PC-3 (cell line): Measurements from ENCODE around the gene STXBP1. TPM values are rescaled to one million over a fixed set of nuclear protein-coding genes. Genes with fewer than 3 reads are reported as not detected.
"Not testable (repeated sequence)": the region's sequence is repeated elsewhere in the genome, so short reads cannot be mapped to it uniquely, and the experiment has no call there.

Experiments used
- ATAC-seq: fragments of 200-7000 bp; cut with Tn5 transposase; 2 replicates; pipeline ENCODE4 v1.9.1; 2020; ENCODE audit warnings: mild to moderate bottlenecking, moderate library complexity
- BruUV-seq: library from RNA; stranded (reverse); fragments of 400-500 nt; replicated peaks from 2 replicates; lab custom pipeline; 2021; lab: Mats Ljungman, UMichigan
- CTCF ChIA-PET: fragments of 300-600 bp; sonication (Branson Sonifier 250); formaldehyde crosslinking; loops from one replicate; lab custom pipeline; 2022; ENCODE audit warnings: antibody characterized with exemption; lab: Charles Lee
- POLR2A ChIA-PET: fragments of 300-600 bp; sonication (Branson Sonifier 250); formaldehyde crosslinking; loops from one replicate; lab custom pipeline; 2022; ENCODE audit warnings: antibody characterized with exemption; ENCODE audit not compliant: unreplicated experiment; lab: Charles Lee
- DNase-seq: peaks from one replicate; pipeline ENCODE4 v3.0.0-alpha.2; 2015
- H2AFZ ChIP-seq: fragments of 300-600 bp; sonication (generic); 2 replicates; pipeline ENCODE4 v1.6.0; 2016; ENCODE audit warnings: antibody characterized with exemption, low read length
- H3F3A ChIP-seq: fragments of 300-600 bp; sonication (generic); one replicate; pipeline ENCODE4 v1.6.0; 2017; ENCODE audit warnings: antibody characterized with exemption, low read length, control low read depth, mild to moderate bottlenecking; ENCODE audit not compliant: unreplicated experiment
- H3K27ac ChIP-seq: fragments of 300-600 bp; sonication (generic); 2 replicates; pipeline ENCODE4 v1.5.1; 2016; ENCODE audit warnings: mild to moderate bottlenecking, low read length
- H3K27me3 ChIP-seq: fragments of 300-600 bp; sonication (generic); 2 replicates; pipeline ENCODE4 v1.6.1; 2016; ENCODE audit warnings: low read length, mixed read lengths
- H3K36me3 ChIP-seq: fragments of 300-600 bp; sonication (generic); 2 replicates; pipeline ENCODE4 v1.6.1; 2016; ENCODE audit warnings: low read depth, mixed run types, low read length, mixed read lengths
- H3K4me1 ChIP-seq: fragments of 300-600 bp; sonication (generic); 2 replicates; pipeline ENCODE4 v1.5.1; 2016; ENCODE audit warnings: low read length; ENCODE audit not compliant: insufficient read depth
- H3K4me2 ChIP-seq: fragments of 300-600 bp; sonication (generic); 2 replicates; pipeline ENCODE4 v1.6.0; 2016; ENCODE audit warnings: low read length
- H3K4me3 ChIP-seq: fragments of 300-600 bp; sonication (generic); 2 replicates; pipeline ENCODE4 v1.5.1; 2016; ENCODE audit warnings: mild to moderate bottlenecking, low read length, mixed read lengths
- H3K79me2 ChIP-seq: fragments of 300-600 bp; sonication (generic); 2 replicates; pipeline ENCODE4 v1.6.1; 2017; ENCODE audit warnings: low read length, mixed read lengths
- H3K9ac ChIP-seq: fragments of 300-600 bp; sonication (generic); 2 replicates; pipeline ENCODE4 v1.6.0; 2016; ENCODE audit warnings: mild to moderate bottlenecking, low read length
- H3K9me2 ChIP-seq: fragments of 300-600 bp; sonication (generic); replicated peaks from 2 replicates; pipeline ENCODE4 v1.6.1; 2016; ENCODE audit warnings: mixed run types, low read length, mixed read lengths
- H3K9me3 ChIP-seq: fragments of 300-600 bp; sonication (generic); 2 replicates; pipeline ENCODE4 v1.6.1; 2016; ENCODE audit warnings: low read length, mixed read lengths
- H4K20me1 ChIP-seq: fragments of 300-600 bp; sonication (generic); 2 replicates; pipeline ENCODE4 v1.6.1; 2016; ENCODE audit warnings: low read length, mixed read lengths
- CTCF ChIP-seq: fragments of 300-600 bp; sonication (generic); conservative IDR thresholded peaks from 2 replicates; pipeline ENCODE4 v1.5.1; 2017; ENCODE audit warnings: antibody characterized with exemption, low read depth, mild to moderate bottlenecking, low read length
- EZH2 ChIP-seq: fragments of 300-600 bp; sonication (generic); IDR thresholded peaks from one replicate; pipeline ENCODE4 v1.6.1; 2017; ENCODE audit warnings: antibody characterized with exemption, mild to moderate bottlenecking, low read length; ENCODE audit not compliant: unreplicated experiment
- EZH2phosphoT487 ChIP-seq: fragments of 300-600 bp; sonication (generic); IDR thresholded peaks from 2 replicates; pipeline ENCODE4 v1.6.1; 2018; ENCODE audit warnings: mild to moderate bottlenecking, antibody characterized with exemption, low read length, borderline replicate concordance
- intact Hi-C: fragments of 100-400 bp; cut with micrococcal nuclease; formaldehyde crosslinking; loops from 2 replicates; pipeline ENCODE4 v1.9.0; 2023
- total RNA-seq: library from RNA; depleted of rRNA; stranded (reverse); fragments of >200 nt; gene quantifications from 2 replicates; pipeline ENCODE4 v1.2.3, GENCODE V29; 2014

Gene STXBP1
- total RNA-seq, 1 experiment from 2014 or later, result 9.1 TPM

GRCh38 chr9:127575875-127576778, 36.0 kb upstream of the STXBP1 start:
- intact Hi-C loops, result loop anchor here (10.0 kb wide), 1 partner anchor 339 kb away; the partner anchor contains the start of gene ST6GALNAC4
- Histone ChIP-seq H3K4me3 (no peak overlapping the region), H3K9me3 (no peaks in the 10 kb centered on the region), H4K20me1 (no peaks in the 10 kb centered on the region), H3K36me3 (no peaks in the 10 kb centered on the region), H3K27ac (no peak overlapping the region), H3K9ac (no peak overlapping the region), H3K4me2 (no peak overlapping the region), H3K9me2 (no peaks in the 10 kb centered on the region), H3K79me2 (peaks cover 23% of the 10 kb centered on the region), H3K27me3 (no peaks in the 10 kb centered on the region), H2AFZ (no peak overlapping the region), H3K4me1 (peaks cover 63% of the 10 kb centered on the region), H3F3A (no peaks in the 10 kb centered on the region)
- no TSS peak for BruUV-seq
- TF ChIP-seq EZH2, result no peak
- no peak for TF ChIP-seq EZH2phosphoT487
- no peak for TF ChIP-seq CTCF
- POLR2A ChIA-PET, result no interaction called here
- DNase-seq (no peak), ATAC-seq (no peak)
- CTCF ChIA-PET, result no interaction called here

GRCh38 chr9:127577194-127577593, 34.9 kb upstream of the STXBP1 start:
- H3K9me3 ChIP-seq, H3K27me3 ChIP-seq, DNase-seq, H3F3A ChIP-seq, POLR2A ChIA-PET, ATAC-seq, CTCF ChIA-PET, H3K4me2 ChIP-seq, H2AFZ ChIP-seq, H3K4me3 ChIP-seq, H3K9me2 ChIP-seq, H3K9ac ChIP-seq, BruUV-seq, H4K20me1 ChIP-seq, H3K27ac ChIP-seq, H3K36me3 ChIP-seq: not testable (repeated sequence)
- intact Hi-C loops, result loop anchor here (10.0 kb wide), 1 partner anchor 338 kb away; the partner anchor contains the start of gene ST6GALNAC4
- H3K4me1 ChIP-seq, result peaks cover 60% of the 10 kb centered on the region
- H3K79me2 ChIP-seq, result peaks cover 24% of the 10 kb centered on the region

GRCh38 chr9:127578627-127578951, 33.5 kb upstream of the STXBP1 start:
- Histone ChIP-seq H3K36me3 (no peaks in the 10 kb centered on the region), H3K9me2 (no peaks in the 10 kb centered on the region), H3F3A (peaks cover 5% of the 10 kb centered on the region), H3K4me2 (peak overlapping the region; percentile 98), H3K27me3 (no peaks in the 10 kb centered on the region), H4K20me1 (no peaks in the 10 kb centered on the region), H3K27ac (peak overlapping the region; percentile 100), H3K9ac (peak overlapping the region; percentile 31), H3K79me2 (peaks cover 24% of the 10 kb centered on the region), H3K4me1 (peaks cover 46% of the 10 kb centered on the region), H3K4me3 (no peak overlapping the region; the same call in 1 of the 2 replicates), H3K9me3 (no peaks in the 10 kb centered on the region), H2AFZ (no peak overlapping the region)
- ChIA-PET POLR2A (interaction anchor here (0.8 to 1.0 kb wide), 2 partner anchors 10 to 17 kb away, joined by 4 to 5 read pairs; no protein-coding TSS in a partner anchor), CTCF (interaction anchor here (1.2 kb wide), 1 partner anchor 17 kb away, joined by 3 read pairs; no protein-coding TSS in a partner anchor)
- TF ChIP-seq EZH2, result no peak
- TF ChIP-seq EZH2phosphoT487, result no peak
- no peak for TF ChIP-seq CTCF
- DNase-seq, result no peak
- no peak for ATAC-seq
- intact Hi-C loops, result loop anchor here (2.0 to 10.0 kb wide), 2 partner anchors 16 to 336 kb away; partner anchors contain the start of gene ST6GALNAC4
- TSS peak; percentile 51 for BruUV-seq
